SK-N-SH treated with all-trans-retinoic acid at 6 μM for 48 hours (cell line): ENCODE results near the gene CLCN7.
"Not testable (repeated sequence)": the region's sequence is repeated elsewhere in the genome, so short reads cannot be mapped to it uniquely, and the experiment has no call there.

Experiments used
- ARNTL ChIP-seq: fragments of 450-650 bp; formaldehyde crosslinking; IDR thresholded peaks from 2 replicates; pipeline ENCODE4 v1.5.0; 2020; ENCODE audit warnings: low read depth, mild to moderate bottlenecking, moderate library complexity, borderline replicate concordance
- CREB5 ChIP-seq: fragments of 250-450 bp; sonication (Bioruptor Pico); IDR thresholded peaks from 2 replicates; pipeline ENCODE4 v1.5.1; 2020; ENCODE audit warnings: low read depth, mild to moderate bottlenecking, moderate library complexity
- CSRNP3 ChIP-seq: fragments of 250-450 bp; sonication (Bioruptor Pico); IDR thresholded peaks from 2 replicates; pipeline ENCODE4 v1.5.1; 2021; ENCODE audit warnings: mild to moderate bottlenecking, moderate library complexity
- ESRRG ChIP-seq: fragments of 250-450 bp; sonication (Bioruptor Pico); IDR thresholded peaks from 2 replicates; pipeline ENCODE4 v1.6.1; 2021; ENCODE audit warnings: mild to moderate bottlenecking
- PATZ1 ChIP-seq: fragments of 250-450 bp; sonication (Bioruptor Pico); IDR thresholded peaks from 2 replicates; pipeline ENCODE4 v1.8.0; 2020; ENCODE audit warnings: mild to moderate bottlenecking, moderate library complexity, borderline replicate concordance
- POU6F1 ChIP-seq: fragments of 250-450 bp; sonication (Bioruptor Pico); IDR thresholded peaks from 2 replicates; pipeline ENCODE4 v1.8.0; 2021; ENCODE audit warnings: low read depth, mild to moderate bottlenecking, moderate library complexity, borderline replicate concordance
- RARB ChIP-seq: fragments of 250-450 bp; sonication (Bioruptor Pico); IDR thresholded peaks from 2 replicates; pipeline ENCODE4 v1.8.0; 2021; ENCODE audit warnings: mild to moderate bottlenecking, moderate library complexity
- SNAI2 ChIP-seq: fragments of 250-450 bp; sonication (Bioruptor Pico); IDR thresholded peaks from 2 replicates; pipeline ENCODE4 v1.5.0; 2020; ENCODE audit warnings: mild to moderate bottlenecking, moderate library complexity
- TOX ChIP-seq: fragments of 250-450 bp; sonication (Bioruptor Pico); IDR thresholded peaks from 2 replicates; pipeline ENCODE4 v1.8.0; 2021; ENCODE audit warnings: mild to moderate bottlenecking, moderate library complexity, borderline replicate concordance
- ZFP3 ChIP-seq: fragments of 250-450 bp; sonication (Bioruptor Pico); IDR thresholded peaks from 2 replicates; pipeline ENCODE4 v1.5.0; 2020; ENCODE audit warnings: mild to moderate bottlenecking, moderate library complexity
- ZNF8 ChIP-seq: fragments of 450-650 bp; formaldehyde crosslinking; IDR thresholded peaks from 2 replicates; pipeline ENCODE4 v1.5.0; 2020; ENCODE audit warnings: mild to moderate bottlenecking, moderate library complexity

- not testable (repeated sequence) for TF ChIP-seq CSRNP3 (CRISPR knock-in tag); ZNF8 (CRISPR knock-in tag); CREB5 (CRISPR knock-in tag); SNAI2 (CRISPR knock-in tag); POU6F1 (CRISPR knock-in tag); ESRRG; RARB (CRISPR knock-in tag); ZFP3; TOX; PATZ1; ARNTL
These were observed 5.7 kb downstream of the CLCN7 start for GRCh38 chr16:1469141-1469540.
